GM12891 (cell line): ENCODE measurements around the gene RACGAP1.

Experiments
- DNase-seq: peaks from one replicate; pipeline ENCODE4 v3.0.0; 2011; ENCODE audit warnings: low spot score; ENCODE audit not compliant: insufficient read length
- FAIRE-seq: peaks from 2 replicates; lab custom pipeline; 2011; peaks lifted over from hg19 to GRCh38; lab: Jason Lieb, UNC
- PAX5 ChIP-seq: IDR thresholded peaks from 2 replicates; pipeline ENCODE4 v1.6.1; 2011; ENCODE audit warnings: low read length, moderate library complexity, mild to moderate bottlenecking; ENCODE audit not compliant: insufficient read depth, severe bottlenecking
- POLR2A ChIP-seq: IDR thresholded peaks from 2 replicates; pipeline ENCODE4 v1.6.1; 2011; ENCODE audit warnings: low read depth, low read length, control low read depth
- POLR2AphosphoS5 ChIP-seq: IDR thresholded peaks from 2 replicates; pipeline ENCODE4 v1.6.1; 2011; ENCODE audit warnings: low read depth, low read length, control low read depth
- POU2F2 ChIP-seq: IDR thresholded peaks from 2 replicates; pipeline ENCODE4 v1.6.1; 2011; ENCODE audit warnings: low read depth, mild to moderate bottlenecking, control low read depth, low read length, moderate library complexity
- SPI1 ChIP-seq: IDR thresholded peaks from 2 replicates; pipeline ENCODE4 v1.6.1; 2011; ENCODE audit warnings: low read depth, low read length, control low read depth
- TAF1 ChIP-seq: IDR thresholded peaks from 2 replicates; pipeline ENCODE4 v1.6.1; 2011; ENCODE audit warnings: low read depth, low read length, control low read depth

Gene RACGAP1

GRCh38 chr12:49945394-49946080 lies 79.8 kb downstream of the RACGAP1 start:
- TF ChIP-seq POU2F2 (no peak), SPI1 (no peak), TAF1 (no peak), PAX5 (no peak), POLR2AphosphoS5 (no peak), POLR2A (no peak)
- DNase-seq (peak; percentile 84), FAIRE-seq (peak; percentile 98)

GRCh38 chr12:49944718-49945117 lies 80.6 kb downstream of the RACGAP1 start:
- no peak for FAIRE-seq

DNA sequence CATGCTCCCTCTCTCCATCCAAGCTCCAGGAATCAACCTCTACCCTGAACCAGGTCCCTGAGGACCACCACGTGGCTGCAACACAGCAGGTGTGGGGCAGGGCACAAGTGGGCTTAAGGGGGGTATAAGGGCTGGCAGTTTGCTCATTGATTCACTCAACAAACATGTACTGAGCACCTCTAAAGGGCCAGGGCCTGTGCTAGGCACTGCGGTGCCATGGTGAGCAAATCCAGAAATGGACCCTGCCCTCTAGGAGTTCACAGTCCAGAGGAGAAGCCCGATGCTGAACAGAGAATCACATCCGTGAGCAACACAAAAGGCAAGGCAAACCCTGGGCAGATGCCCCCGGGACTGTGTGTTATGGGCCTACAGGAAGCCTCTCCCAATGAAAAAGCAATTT lies 81.2 kb downstream of the RACGAP1 start:
- no peak for TF ChIP-seq POU2F2
- no peak for TF ChIP-seq POLR2A
- no peak for TF ChIP-seq POLR2AphosphoS5
- no peak for TF ChIP-seq SPI1
- no peak for TF ChIP-seq TAF1
- no peak for TF ChIP-seq PAX5
- DNase-seq (no peak), FAIRE-seq (no peak)

More at GRCh38 chr12:49944718-49945117, 80.6 kb downstream of the RACGAP1 start:
- no peak for DNase-seq
- no peak for TF ChIP-seq TAF1
- no peak for TF ChIP-seq POLR2AphosphoS5
- TF ChIP-seq PAX5: no peak
- no peak for TF ChIP-seq SPI1
- no peak for TF ChIP-seq POU2F2
- no peak for TF ChIP-seq POLR2A

GRCh38 chr12:49943625-49943960 lies 81.7 kb downstream of the RACGAP1 start:
- TF ChIP-seq SPI1 (no peak), PAX5 (no peak), TAF1 (no peak), POLR2A (no peak), POLR2AphosphoS5 (no peak), POU2F2 (no peak)
- no peak for DNase-seq
- no peak for FAIRE-seq

DNA sequence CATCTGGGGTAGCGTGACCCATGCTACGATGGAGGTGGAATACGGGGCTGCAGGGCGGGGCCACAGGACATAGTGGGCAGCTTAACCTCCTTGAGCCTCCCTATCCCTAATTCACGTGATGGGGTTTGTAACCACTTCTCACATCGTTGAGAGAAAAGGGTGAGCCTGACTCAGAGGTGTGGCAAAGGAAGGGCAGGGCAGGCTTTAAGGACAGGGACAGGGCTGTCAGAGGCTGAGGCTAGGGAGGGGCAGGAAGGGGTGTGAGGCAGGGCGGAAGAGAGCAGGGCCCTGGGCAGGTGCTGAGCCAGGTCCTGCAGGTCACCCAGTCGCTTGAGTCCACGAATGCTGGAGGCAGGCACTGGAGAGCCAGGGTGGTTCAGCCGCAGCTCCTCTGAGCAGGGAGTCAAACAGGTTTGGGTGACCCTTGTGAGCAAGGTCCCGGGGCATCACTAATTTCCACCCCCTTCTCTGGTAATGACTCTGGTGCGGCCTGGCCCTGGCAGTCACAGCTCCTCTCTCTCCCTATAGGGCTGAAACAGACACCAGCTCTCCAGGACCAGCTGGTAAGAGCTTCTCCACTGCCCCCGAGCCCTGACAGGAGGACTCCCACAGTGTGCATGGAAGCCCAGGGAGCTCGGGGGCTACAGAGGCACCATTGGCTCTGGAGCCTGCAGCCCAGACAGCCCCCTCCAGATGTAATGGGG lies 82.2 kb downstream of the RACGAP1 start:
- no peak for TF ChIP-seq POLR2AphosphoS5
- TF ChIP-seq POU2F2: no peak
- no peak for TF ChIP-seq POLR2A
- TF ChIP-seq PAX5: no peak
- no peak for TF ChIP-seq SPI1
- no peak for TF ChIP-seq TAF1
- no peak for DNase-seq
- no peak for FAIRE-seq

GRCh38 chr12:49942512-49942893 lies 82.8 kb downstream of the RACGAP1 start:
- DNase-seq: no peak
- no peak for FAIRE-seq
- TF ChIP-seq POLR2AphosphoS5 (no peak), POLR2A (no peak), POU2F2 (no peak), SPI1 (no peak), PAX5 (no peak), TAF1 (no peak)

GRCh38 chr12:49941556-49942511 lies 83.5 kb downstream of the RACGAP1 start:
- TF ChIP-seq TAF1 (no peak), SPI1 (no peak), POU2F2 (no peak), POLR2AphosphoS5 (no peak)
- DNase-seq: no peak
- no peak for FAIRE-seq

DNA sequence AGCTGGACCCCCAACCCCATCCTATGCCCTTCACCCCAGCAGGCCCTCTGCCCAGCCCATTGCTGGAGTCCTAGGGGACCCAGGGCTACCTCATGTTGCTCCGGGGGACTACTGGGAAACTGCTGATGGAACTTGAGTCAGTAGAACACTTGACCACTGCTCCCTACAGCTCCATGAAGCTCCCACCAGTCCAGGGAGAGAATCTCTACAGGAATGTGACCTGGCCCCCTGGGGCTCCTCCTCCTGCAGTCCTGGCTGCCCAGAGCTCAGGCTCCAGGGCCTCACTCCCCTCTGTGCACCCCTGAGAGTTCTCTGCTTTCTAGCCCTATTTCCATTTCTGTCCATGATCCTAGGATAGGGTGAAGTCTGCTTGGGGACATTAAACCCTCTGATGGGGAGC lies 85.6 kb downstream of the RACGAP1 start:
- no peak for TF ChIP-seq TAF1
- no peak for TF ChIP-seq POLR2AphosphoS5
- no peak for TF ChIP-seq POU2F2
- TF ChIP-seq POLR2A: no peak
- no peak for TF ChIP-seq SPI1
- no peak for FAIRE-seq
- no peak for DNase-seq

DNA sequence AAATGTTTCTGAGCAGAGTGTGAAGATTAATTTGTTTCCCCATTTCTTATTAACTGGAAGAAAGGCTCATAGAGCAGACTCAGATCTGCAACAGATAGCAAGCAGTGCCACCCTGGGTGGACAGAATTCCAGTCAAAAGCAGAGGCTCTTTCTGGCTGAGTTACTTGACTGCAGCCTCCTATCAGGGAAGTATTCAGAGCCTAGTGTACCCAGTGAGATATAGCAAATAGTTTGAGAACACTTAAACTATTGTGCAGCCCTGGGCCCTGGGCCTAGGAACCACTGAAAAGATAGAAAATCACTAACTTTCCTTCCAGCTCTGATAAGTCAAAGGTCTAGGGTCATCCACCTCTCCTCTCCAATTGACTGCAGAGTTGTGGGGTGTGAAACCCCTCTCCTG lies 86.0 kb downstream of the RACGAP1 start:
- FAIRE-seq: no peak
- TF ChIP-seq POLR2AphosphoS5 (no peak), POU2F2 (no peak), TAF1 (no peak), PAX5 (no peak), SPI1 (no peak), POLR2A (no peak)
- no peak for DNase-seq
